ENCODE results near the gene PTPRA. TPM values are rescaled to one million over a fixed set of nuclear protein-coding genes. Genes with fewer than 3 reads are reported as not detected.

The PTPRA gene
- total and polyA plus RNA-seq, 9 of the 15 experiments (the other 6 are each of a cell fraction or from before 2014, with no cell fraction given) = 3.4 to 80.5 (median 28.0) TPM

GRCh38 chr20:3045816-3046676, 172.8 kb downstream of the PTPRA start, which contains the start of gene MRPS26 (continued):
- TF ChIP-seq CHAMP1 (IDR thresholded peaks at IDR 0.05) = no peak
- TF ChIP-seq HDAC1 (IDR thresholded peaks at IDR 0.05) = peak in 1 of 2 experiments; percentile 50; a peak in 2 of 4 replicates
- TF ChIP-seq CBX1 (IDR thresholded peaks at IDR 0.05; ENCODE audit: low read depth) = no peak
- TF ChIP-seq MYC (IDR thresholded peaks at IDR 0.05; ENCODE audit: low read depth, low read length) = peak; percentile 81
- no peak; the same call in 1 of the 2 replicates for TF ChIP-seq MYC (CRISPR knock-in tag; IDR thresholded peaks at IDR 0.05; ENCODE audit: borderline replicate concordance, low read depth)
- TF ChIP-seq NCOR1 (IDR thresholded peaks at IDR 0.05) = no peak
- 0 out of 2 replicates have a peak, but pooled peaks have one; percentile 11 for TF ChIP-seq HINFP (tag; conservative IDR thresholded peaks at IDR 0.05; ENCODE audit: low read depth)
- no peak for TF ChIP-seq ZBTB9 (CRISPR knock-in tag; IDR thresholded peaks at IDR 0.05)
- no peak for TF ChIP-seq NFIX (CRISPR knock-in tag; IDR thresholded peaks at IDR 0.05; ENCODE audit: low read depth)
- no peak for TF ChIP-seq SRSF9 (IDR thresholded peaks at IDR 0.05; ENCODE audit: borderline replicate concordance, low read depth, low read length)
- no peak for TF ChIP-seq HDAC2 (IDR thresholded peaks at IDR 0.05)
- peak; percentile 84 for TF ChIP-seq RBM22 (IDR thresholded peaks at IDR 0.05; ENCODE audit: low read depth, low read length, poor library complexity, severe bottlenecking)
- TF ChIP-seq RNF2 (IDR thresholded peaks at IDR 0.05) = no peak
- TF ChIP-seq MXD1 (CRISPR knock-in tag; IDR thresholded peaks at IDR 0.05; ENCODE audit: borderline replicate concordance, poor library complexity, severe bottlenecking) = peak; percentile 11
- TF ChIP-seq ZNF140 (CRISPR knock-in tag; IDR thresholded peaks at IDR 0.05) = no peak
- TF ChIP-seq ZNF311 (CRISPR knock-in tag; IDR thresholded peaks at IDR 0.05) = no peak
- no peak for TF ChIP-seq GATAD2A (IDR thresholded peaks at IDR 0.05)
- TF ChIP-seq ZSCAN32 (CRISPR knock-in tag; IDR thresholded peaks at IDR 0.05) = no peak
- TF ChIP-seq ZZZ3 (IDR thresholded peaks at IDR 0.05) = no peak
- peak; percentile 75 for TF ChIP-seq L3MBTL2 (IDR thresholded peaks at IDR 0.05)
- TF ChIP-seq ZFP91 (CRISPR knock-in tag; IDR thresholded peaks at IDR 0.05) = no peak

Measured in K562 (cell line).